CD4-positive, alpha-beta T cell treated with Interleukin-17A for 4 hours (primary cell): ENCODE measurements around the gene SLC3A2.
"Not testable (repeated sequence)": the region's sequence is repeated elsewhere in the genome, so short reads cannot be mapped to it uniquely, and the experiment has no call there.

Source experiments
- DNase-seq: peaks from one replicate; pipeline ENCODE4 v3.0.0-alpha.2; 2020; ENCODE audit warnings: mixed read lengths

Gene SLC3A2

GRCh38 chr11:62931499-62932278, 51.0 kb downstream of the SLC3A2 start:
- DNase-seq: no peak

DNA sequence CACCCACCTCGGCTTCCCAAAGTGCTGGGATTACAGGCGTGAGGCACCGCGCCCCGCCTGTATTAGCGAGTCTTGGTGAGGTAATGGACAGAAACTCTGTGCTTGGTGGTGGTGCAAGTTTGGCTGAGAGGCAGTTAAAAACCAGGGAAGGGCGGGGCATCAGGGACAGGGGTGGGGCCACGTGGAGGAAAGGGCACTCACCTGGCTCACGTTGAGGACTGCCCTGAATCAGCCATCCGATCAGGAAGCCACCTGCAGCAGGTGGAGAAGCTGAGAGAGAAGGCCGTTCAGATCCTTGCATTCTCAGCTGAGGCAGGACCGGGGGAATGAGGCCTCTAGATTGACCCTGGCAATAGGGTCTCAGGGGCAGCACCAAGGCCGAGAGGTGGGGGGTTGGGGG, 52.6 kb downstream of the SLC3A2 start:
- DNase-seq: no peak

DNA sequence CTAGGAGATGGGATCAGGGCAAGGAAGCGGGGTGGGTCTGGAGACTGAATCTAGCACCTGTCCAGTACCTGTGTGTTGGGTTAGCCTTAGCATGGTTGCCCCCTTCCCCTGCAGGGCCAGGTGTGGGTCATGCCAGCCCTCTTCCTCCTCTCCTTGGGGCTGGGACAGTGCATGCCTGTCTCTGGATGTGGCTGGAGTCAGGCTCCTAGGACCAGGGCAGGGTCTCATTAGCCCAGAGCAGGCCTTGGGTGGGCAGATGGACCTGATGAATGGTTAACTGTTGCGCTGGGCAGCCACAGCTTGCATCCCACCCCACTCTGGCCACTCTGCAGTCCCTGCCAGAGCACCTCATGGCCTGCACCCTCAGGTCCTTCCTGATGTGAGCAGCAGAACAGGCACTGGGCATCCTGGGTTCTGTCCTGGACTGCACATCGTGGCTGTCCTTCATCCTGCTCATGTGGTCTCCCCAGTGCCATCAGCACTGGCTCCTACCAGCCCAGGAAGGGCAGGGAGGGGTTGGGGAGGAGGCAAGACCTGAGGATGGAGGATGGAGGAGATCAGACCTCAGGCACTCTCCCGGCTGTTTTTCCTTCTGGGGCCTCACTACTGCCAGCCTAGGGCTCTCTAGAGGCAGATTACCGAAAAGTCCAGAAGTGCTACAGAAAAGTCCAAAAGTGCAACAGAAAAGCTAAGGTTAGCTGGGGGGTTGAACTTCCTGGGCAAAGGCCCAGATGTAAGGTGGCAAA, 53.2 kb downstream of the SLC3A2 start:
- no peak for DNase-seq

- DNase-seq: no peak
These were observed 53.7 kb downstream of the SLC3A2 start for GRCh38 chr11:62934496-62934785.

DNA sequence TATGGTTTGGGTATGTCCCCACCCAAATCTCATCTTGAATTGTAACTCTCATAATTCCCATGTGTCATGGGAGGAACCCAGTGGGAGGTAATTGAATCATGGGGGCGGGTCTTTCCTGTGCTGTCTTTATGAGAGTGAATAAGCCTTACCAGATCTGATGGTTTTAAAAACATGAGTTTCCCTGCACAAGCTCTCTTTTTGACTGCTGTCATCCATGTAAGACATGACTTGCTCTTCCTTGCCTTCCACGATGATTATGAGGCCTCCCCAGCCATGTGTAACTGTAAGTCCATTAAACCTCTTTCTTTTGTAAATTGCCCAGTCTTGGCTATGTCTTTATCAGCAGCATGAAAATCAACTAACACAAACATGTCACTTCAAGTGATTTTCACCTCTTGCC, 56.8 kb downstream of the SLC3A2 start:
- DNase-seq: not testable (repeated sequence)
